Left hindlimb (tissue), 1 donor: Measurements from ENCODE around the gene LUZP2.

Source experiments
- DNase-seq: peaks from one replicate; pipeline ENCODE4 v3.0.0-alpha.2; 2018

The LUZP2 gene

GRCh38 chr11:24572376-24572775, 75.5 kb downstream of the LUZP2 start:
- DNase-seq, result no peak

- DNase-seq, result no peak
Observed at GRCh38 chr11:24574461-24574860, 77.6 kb downstream of the LUZP2 start.

GRCh38 chr11:24575392-24575791, 78.5 kb downstream of the LUZP2 start:
- DNase-seq, result no peak

GRCh38 chr11:24585192-24585591, 88.3 kb downstream of the LUZP2 start:
- DNase-seq, result no peak

GRCh38 chr11:24587635-24588034, 90.8 kb downstream of the LUZP2 start:
- no peak for DNase-seq

- no peak for DNase-seq
Observed at GRCh38 chr11:24588081-24588480, 91.2 kb downstream of the LUZP2 start.

- DNase-seq, result no peak
Observed at GRCh38 chr11:24589064-24589463, 92.2 kb downstream of the LUZP2 start.

GRCh38 chr11:24591283-24591682, 94.4 kb downstream of the LUZP2 start:
- DNase-seq, result no peak

GRCh38 chr11:24592360-24592759, 95.5 kb downstream of the LUZP2 start:
- DNase-seq, result no peak

- no peak for DNase-seq
Observed at GRCh38 chr11:24593332-24593731, 96.5 kb downstream of the LUZP2 start.

DNA sequence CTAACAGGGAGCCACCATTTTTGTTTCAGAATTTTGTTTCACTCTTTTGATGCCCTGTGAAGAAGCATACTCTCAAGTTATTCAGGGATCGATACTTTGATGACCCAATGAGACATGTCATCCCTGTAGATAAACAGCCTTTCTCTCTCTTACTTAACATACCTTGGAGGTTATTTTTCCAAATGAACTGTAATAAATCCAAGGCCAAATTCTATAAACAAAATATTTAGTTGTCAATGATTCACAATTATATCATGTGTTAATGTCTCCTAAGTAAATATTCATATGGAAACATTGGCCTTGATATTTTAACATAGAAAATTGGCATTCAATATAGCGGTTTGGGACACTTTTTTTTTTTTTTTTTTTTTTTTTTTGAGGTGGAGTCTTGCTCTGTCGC, 97.5 kb downstream of the LUZP2 start:
- DNase-seq, result no peak

DNA sequence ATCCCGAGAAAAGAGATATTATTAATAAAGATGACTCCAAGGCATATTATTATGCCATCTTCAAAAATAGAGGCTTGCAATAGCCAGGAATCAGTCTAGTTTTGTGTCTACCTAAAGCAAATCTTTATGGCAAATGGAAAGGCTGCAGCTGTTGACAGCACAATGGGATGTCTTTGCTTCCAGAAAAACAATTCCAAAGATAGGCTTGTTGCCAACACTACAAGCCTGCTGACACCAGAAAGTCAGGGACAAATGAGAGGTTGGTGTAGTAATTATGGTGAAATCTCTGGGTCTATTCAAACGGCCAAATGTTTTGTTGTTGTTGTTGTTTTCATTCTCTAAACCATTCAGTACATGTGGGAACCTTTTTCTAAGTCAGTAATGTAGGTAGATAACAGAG, 101.8 kb downstream of the LUZP2 start:
- no peak for DNase-seq

- no peak for DNase-seq
Observed at GRCh38 chr11:24609192-24610119, 112.6 kb downstream of the LUZP2 start.

- DNase-seq, result no peak
Observed at GRCh38 chr11:24615451-24616160, 118.8 kb downstream of the LUZP2 start.

DNA sequence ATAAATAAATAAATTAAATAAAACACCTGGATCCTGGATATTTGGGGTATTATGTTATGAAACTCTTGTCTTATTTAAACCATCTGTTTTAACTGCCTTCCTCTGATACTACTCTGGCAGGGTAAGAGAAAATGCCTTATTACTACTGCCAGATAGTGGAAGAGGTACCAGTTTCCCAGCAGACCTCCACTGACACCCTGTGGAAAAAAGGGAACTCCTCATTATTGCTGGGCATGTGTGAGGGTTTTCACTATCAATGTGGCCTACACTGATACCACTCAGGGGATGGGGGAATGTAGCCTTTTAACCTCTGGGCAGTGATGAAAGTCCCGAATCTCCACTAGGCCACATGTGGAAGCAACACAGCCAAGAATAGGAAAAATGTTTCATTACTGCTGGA, 121.0 kb downstream of the LUZP2 start:
- DNase-seq, result no peak

DNA sequence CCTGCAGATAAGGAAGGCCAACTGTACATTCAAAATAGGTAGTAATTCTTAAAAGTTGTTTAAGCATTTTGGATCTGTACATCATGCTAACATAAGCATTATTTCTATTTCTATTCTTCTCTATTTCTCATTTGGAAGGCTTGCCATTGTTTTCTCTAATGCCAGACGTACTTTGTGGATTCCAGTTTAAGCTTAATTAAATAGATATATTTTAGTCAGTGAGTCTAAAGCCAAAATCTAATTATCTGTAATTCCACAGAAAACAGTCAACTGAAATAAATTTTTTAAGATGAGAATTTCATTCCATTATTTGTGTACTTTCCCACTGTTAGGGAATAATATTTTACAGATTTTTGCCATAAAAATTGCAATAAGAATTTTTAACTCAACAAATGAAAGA, 123.0 kb downstream of the LUZP2 start:
- no peak for DNase-seq

GRCh38 chr11:24622262-24622661, 125.4 kb downstream of the LUZP2 start:
- DNase-seq, result no peak

- no peak for DNase-seq
Observed at GRCh38 chr11:24623121-24623520, 126.3 kb downstream of the LUZP2 start.

GRCh38 chr11:24624432-24624831, 127.6 kb downstream of the LUZP2 start:
- no peak for DNase-seq

DNA sequence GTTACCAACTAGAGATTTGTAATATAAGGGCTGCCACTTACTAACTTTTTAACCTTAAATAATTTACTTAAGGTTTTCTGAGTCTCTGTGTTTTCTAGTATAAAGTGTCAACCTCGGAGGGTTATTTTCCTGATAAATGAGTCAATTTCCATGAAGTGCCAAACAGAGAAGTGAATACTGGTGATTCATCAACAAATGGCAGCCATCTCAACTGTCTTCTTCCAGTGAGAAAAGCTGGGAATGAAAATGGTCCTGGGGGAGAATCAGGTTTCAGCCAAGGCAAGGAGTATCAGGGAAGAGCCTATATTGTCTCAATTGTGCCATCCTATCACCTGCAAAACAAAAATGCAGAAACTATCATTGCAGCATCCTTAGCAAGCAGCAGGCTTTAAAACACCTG, 129.1 kb downstream of the LUZP2 start:
- DNase-seq, result no peak

DNA sequence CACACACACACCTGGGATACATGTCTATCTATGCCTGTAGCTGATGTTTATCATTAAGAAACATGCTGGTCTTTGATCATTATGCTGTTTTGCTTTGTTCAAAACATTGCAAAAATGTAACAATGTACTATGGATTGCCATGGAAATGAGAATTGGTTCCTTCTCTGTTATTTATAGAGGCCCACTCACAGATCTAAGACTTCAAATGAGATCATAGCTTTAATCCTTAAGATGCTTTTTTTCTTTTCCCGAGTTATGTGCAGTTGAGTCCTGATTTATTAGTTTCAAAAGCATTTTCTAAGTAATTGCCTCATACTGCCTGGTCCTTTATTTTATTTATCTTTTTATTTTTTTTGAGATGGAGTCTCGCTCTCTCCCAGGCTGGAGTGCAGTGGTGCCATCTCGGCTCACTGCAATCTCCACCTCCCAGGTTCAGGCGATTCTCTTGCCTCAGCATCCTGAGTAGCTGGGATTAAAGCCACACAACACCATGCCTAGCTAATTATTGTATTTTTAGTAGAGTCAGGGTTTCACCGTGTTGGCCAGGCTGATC, 131.4 kb downstream of the LUZP2 start:
- DNase-seq, result no peak

DNA sequence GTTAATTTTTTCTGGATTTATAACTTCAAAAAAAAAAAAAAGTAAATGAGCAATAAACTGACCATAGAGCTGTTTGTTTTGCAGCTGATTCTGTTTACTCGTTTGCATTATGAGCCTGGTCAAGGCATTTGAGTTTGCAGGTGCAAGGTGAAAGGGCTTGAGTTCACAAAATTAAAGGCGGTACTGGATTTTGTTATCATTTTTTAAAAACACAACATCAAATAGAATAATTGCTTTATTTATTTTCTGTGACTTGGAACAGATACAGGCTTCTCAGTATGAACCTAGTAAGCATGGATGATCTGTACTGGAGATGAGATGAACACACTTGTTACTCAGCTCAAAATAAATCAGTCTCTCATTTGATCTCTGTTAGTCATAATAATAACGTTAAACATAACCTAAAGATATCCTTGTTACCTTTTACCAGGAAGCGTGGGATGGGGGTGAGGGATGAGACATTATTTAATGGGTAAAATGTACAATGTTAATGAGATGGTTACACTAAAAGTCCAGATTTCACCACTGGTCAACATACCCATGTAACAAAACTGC, 137.8 kb downstream of the LUZP2 start:
- no peak for DNase-seq

GRCh38 chr11:24635588-24636290, 138.9 kb downstream of the LUZP2 start:
- DNase-seq, result no peak
